Stimulated activated CD8-positive, alpha-beta memory T cell treated with anti-CD3 and anti-CD28 coated beads, Interleukin-15, amount 100 ng/mL, for 24 hours (primary cell): ENCODE measurements around the gene CHST9.
"Not testable (repeated sequence)": the region's sequence is repeated elsewhere in the genome, so short reads cannot be mapped to it uniquely, and the experiment has no call there.

Source experiments
- DNase-seq: peaks from one replicate; pipeline ENCODE4 v3.0.0-alpha.2; 2020; ENCODE audit warnings: low read depth

CHST9 gene

GRCh38 chr18:27005589-27005988 lies 179.5 kb downstream of the CHST9 start:
- DNase-seq: no peak

- DNase-seq: no peak
Observed at GRCh38 chr18:27004056-27004829, 180.9 kb downstream of the CHST9 start.

DNA sequence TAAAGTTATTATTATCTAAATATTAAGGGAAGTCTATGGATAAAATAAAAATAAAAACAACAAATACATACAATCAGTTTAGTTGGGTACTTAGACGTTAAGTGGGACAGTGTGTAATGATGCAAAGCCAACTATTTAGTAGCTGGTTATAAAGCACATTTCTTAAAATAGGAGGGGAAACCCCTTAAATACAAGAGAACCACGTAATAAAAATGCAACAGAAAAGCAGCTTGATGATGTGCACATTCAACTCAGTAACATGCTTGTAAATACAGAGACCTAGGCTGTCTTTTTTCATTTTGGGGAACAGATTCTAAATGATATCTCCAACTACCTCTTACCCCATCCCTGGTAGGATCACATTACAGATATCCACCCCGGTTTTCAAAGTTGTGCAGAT lies 185.3 kb downstream of the CHST9 start:
- no peak for DNase-seq

- no peak for DNase-seq
Observed at GRCh38 chr18:26993568-26993967, 191.5 kb downstream of the CHST9 start.

GRCh38 chr18:26992926-26993325 lies 192.2 kb downstream of the CHST9 start:
- DNase-seq: no peak

DNA sequence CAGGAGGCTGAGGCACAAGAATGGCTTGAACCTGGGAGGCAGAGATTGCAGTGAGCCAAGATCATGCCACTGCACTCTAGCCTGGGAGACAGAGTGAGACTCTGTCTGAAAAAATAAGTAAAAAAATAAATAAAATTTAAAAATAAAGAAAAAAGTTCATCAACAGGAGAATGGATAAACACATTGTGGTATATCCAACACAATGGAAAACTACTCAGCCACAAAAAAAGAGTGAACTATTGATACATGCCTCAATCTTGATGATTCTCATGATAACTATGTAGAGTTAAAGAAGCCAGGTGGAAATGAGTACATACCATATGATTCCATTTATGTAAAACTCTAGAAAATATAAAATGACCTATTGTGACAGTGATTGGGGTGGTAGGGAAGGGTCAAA lies 195.3 kb downstream of the CHST9 start:
- DNase-seq: no peak

GRCh38 chr18:26981360-26982082 lies 203.6 kb downstream of the CHST9 start:
- DNase-seq: no peak

DNA sequence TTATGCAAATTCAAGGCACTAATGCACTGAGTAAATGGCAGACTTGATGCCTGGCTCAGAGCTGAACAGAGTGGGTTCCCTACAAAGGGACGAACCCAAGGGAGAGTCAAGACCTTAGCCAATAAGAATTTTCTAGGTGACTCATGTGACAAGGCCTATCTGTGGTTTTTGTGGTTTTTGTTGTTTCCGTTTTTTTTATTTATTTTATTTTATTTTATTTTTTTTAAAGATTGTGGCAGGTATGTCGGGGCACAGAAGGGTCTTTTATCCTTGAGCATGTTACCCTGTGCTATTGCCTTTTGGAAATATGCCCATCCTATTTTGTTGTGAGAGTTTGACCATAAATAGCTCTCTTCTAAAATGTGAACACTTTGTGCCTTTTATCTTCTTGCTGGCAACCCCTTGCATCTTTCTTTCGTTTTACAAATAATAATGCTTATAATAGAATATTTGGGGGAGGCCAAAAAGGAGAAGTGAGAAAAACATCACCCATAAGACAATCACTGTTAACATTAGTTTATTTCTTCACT lies 206.2 kb downstream of the CHST9 start:
- no peak for DNase-seq

- no peak for DNase-seq
Observed at GRCh38 chr18:26977781-26978180, 207.3 kb downstream of the CHST9 start.

- no peak for DNase-seq
Observed at GRCh38 chr18:26976206-26976605, 208.9 kb downstream of the CHST9 start.

DNA sequence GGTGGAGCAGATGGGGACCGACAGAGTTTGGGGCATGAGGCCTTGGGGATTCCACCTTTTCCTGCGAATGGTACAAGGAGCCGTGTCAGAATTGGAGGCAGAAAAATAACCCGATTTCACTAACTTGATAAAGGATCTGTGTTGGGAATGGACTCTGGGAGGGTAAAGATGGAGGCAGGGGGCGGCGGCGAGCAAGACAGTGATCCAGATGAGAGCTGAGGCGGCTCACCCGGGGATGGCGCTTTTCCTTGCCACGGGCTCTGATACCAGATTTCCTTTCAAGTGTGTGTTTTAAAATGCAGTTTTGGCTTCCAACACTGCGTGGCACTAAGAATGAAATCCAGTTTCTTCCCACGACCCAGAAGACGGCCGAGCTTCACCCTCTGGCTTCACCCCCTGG lies 212.6 kb downstream of the CHST9 start:
- not testable (repeated sequence) for DNase-seq

- no peak for DNase-seq
Observed at GRCh38 chr18:26971409-26971808, 213.7 kb downstream of the CHST9 start.

- no peak for DNase-seq
Observed at GRCh38 chr18:26970637-26971036, 214.5 kb downstream of the CHST9 start.

DNA sequence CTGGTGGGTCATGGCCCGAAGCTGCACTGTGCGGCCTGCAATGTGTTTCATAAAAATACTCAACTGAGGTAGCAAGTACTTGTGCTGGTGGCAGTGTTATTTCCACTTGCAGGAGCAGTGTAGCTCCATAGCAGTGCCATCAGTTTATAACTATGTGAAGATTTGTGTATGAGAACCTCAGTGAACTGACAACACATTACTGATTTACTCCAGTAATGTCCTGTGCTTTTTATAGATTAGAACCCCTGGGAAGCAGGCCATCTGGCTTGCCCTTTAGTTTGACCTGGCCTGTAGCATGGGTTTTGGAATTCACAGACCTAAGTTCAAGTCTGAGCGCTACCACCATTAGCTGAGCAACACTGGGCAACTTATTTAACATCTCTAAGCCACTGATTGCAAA lies 219.9 kb downstream of the CHST9 start:
- DNase-seq: no peak

DNA sequence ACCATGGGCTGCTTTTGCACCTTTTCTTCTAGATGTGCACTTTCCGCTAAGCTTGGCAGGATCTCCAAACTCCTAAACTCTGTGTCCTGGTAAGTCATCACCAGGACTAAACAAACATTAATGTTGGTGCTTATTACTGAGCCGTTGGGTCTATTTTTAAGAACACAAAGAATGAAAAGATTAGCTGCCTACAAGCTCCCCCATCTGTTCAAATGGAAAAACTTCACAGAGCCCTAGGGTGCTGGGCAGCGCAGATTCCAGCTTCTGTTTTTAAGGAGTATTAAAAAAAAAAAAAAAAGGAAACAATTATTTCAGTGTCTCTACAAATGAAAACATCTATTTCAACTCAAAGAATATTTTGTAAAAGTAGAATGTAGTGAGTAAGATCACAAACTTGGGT lies 221.8 kb downstream of the CHST9 start:
- no peak for DNase-seq

GRCh38 chr18:26961839-26962238 lies 223.3 kb downstream of the CHST9 start:
- no peak for DNase-seq

DNA sequence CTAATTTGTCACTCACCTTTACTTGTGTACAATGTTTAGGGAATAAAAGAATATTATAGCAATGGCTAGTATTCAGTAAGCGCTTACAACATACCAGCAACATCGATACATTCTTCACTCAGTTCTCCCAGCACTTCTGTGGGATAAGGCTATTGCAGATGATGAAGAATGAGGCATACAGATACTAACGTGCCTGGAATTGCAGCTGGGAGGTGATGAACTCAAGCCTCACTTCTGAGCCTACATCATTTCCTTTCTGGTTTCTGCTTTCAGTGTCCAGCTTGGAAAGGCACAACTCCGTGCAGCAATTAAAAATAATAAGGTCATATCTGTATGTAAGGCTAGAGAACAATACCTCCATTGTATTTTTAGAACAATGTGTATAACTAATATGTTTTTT lies 224.2 kb downstream of the CHST9 start:
- no peak for DNase-seq

DNA sequence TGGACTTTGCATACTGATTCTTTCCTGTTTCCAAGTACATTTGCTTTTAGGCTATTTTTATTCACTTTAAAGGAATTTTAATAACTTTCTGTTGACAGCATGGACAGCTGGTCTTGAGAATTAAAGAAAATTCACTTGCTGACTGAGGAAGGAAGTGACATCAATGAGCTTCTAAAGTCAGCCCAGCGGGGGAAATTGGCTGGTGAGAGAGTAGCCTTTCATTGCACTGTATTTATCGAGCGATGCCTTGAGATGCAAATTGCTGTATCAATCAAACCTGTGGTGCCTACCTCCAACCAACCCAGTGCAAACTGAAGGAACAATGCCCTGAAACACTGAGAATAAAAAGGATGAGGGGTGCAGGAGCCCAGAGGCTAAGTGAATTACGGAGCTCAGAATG lies 228.2 kb downstream of the CHST9 start:
- no peak for DNase-seq

- DNase-seq: no peak
Observed at GRCh38 chr18:26948703-26949102, 236.4 kb downstream of the CHST9 start.

DNA sequence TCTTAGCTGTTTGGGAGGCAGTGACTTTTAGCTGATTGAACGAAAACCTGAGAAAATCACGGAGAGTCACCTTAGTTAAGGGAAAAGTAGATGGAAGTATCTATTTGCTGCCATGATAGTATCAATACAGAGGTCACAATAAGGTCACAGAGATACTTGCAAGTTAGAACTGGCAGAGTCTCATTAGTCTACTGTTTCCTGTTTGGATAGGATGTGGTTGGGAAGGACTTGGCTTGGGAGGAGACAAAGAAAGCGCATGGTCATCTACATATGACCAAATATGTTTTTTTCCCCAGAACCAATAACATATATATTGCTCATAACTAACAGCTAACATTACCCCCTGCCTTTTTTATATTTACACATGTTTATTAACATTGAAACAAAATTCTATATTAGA lies 241.2 kb downstream of the CHST9 start:
- no peak for DNase-seq

DNA sequence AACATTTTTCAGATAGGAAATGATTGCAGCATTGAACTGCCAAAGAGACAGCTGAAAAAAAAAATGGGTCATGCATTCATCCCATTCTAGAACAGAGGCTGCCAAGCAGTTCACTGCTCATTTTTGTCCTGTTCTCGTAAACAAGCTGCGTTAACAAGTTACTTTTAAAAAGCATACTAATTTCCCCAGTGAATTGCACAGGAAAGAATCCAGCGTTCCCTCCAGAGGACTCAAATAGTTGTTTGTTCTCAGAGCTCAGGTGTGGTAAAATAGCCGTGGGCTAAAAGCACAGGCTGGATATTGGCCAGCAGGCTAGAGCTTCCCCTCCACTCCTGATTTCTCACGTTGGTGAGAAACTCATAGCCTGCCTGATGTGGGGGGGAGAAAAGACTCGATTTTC lies 243.5 kb downstream of the CHST9 start:
- no peak for DNase-seq

GRCh38 chr18:26940744-26941398 lies 244.2 kb downstream of the CHST9 start:
- no peak for DNase-seq

DNA sequence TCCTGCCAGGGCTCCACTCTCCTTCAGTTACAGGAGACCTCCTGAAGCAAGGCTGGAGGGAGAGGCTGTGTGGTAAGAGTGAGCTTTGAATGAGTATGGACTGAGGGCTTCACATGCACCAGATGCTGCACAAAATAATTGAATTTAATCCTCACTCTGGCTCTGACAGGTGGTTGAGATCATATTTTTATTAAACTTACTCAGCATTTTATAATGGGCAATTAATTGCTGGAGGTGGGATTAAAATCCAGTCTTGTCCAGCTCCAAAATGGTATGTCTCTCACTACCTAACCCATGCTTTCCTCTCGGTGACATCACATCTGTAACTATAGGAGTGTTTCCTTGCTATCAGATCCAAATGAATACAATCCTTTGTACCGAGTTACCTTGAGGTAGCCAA lies 253.4 kb downstream of the CHST9 start:
- no peak for DNase-seq
